Measurements from ENCODE around the gene CHRNA5. TPM values are rescaled to one million over a fixed set of nuclear protein-coding genes. Genes with fewer than 3 reads are reported as not detected.
A peak's percentile ranks its signal among the peaks of the same experiment; 100 is the strongest.

Gene CHRNA5
- total RNA-seq, 2 experiments from 2014 or later = 2.3 to 6.8 TPM

GRCh38 chr15:78618064-78618463 lies 52.7 kb downstream of the CHRNA5 start:
- CTCF ChIA-PET = interaction anchor here (2.0 to 2.2 kb wide), 3 partner anchors 91 to 133 kb away, joined by 5 to 26 read pairs (median 7); no protein-coding TSS in a partner anchor
- H3K27ac Mint-ChIP-seq = no peak overlapping the region
- H3K27me3 Mint-ChIP-seq = peaks cover 52% of the 10 kb centered on the region
- DNase-seq = no peak
- no peak overlapping the region for H3K4me3 Mint-ChIP-seq
- no peaks in the 10 kb centered on the region for H3K9me3 Mint-ChIP-seq (ENCODE audit: low read depth)
- peaks cover 4% of the 10 kb centered on the region for H3K4me1 Mint-ChIP-seq
- H3K36me3 Mint-ChIP-seq = no peaks in the 10 kb centered on the region
- ATAC-seq = no peak

GRCh38 chr15:78618490-78618934 lies 53.2 kb downstream of the CHRNA5 start:
- Mint-ChIP-seq H3K27ac (no peak overlapping the region), H3K4me3 (no peak overlapping the region), H3K4me1 (peaks cover 4% of the 10 kb centered on the region), H3K27me3 (peaks cover 56% of the 10 kb centered on the region), H3K36me3 (no peaks in the 10 kb centered on the region), H3K9me3 (ENCODE audit: low read depth) (no peaks in the 10 kb centered on the region)
- CTCF ChIA-PET = interaction anchor here (0.8 to 2.2 kb wide), 8 partner anchors 12 to 143 kb away, joined by 3 to 26 read pairs (median 4); no protein-coding TSS in a partner anchor
- ATAC-seq (peak; percentile 64), DNase-seq (peak; percentile 86)

- Mint-ChIP-seq H3K9me3 (ENCODE audit: low read depth) (no peaks in the 10 kb centered on the region), H3K4me1 (peaks cover 4% of the 10 kb centered on the region), H3K4me3 (no peak overlapping the region), H3K27ac (no peak overlapping the region), H3K36me3 (no peaks in the 10 kb centered on the region), H3K27me3 (peaks cover 58% of the 10 kb centered on the region)
- ATAC-seq (no peak), DNase-seq (no peak)
- CTCF ChIA-PET = interaction anchor here (0.8 to 2.2 kb wide), 11 partner anchors 13 to 142 kb away, joined by 3 to 26 read pairs (median 3); no protein-coding TSS in a partner anchor
These were observed 54.0 kb downstream of the CHRNA5 start for GRCh38 chr15:78619022-78619950.

- no peaks in the 10 kb centered on the region for H3K36me3 Mint-ChIP-seq
- ATAC-seq (no peak), DNase-seq (no peak)
- H3K9me3 Mint-ChIP-seq (ENCODE audit: low read depth) = no peaks in the 10 kb centered on the region
- H3K27me3 Mint-ChIP-seq = peaks cover 59% of the 10 kb centered on the region
- H3K4me3 Mint-ChIP-seq = no peak overlapping the region
- CTCF ChIA-PET = interaction anchor here (1.0 to 2.2 kb wide), 6 partner anchors 19 to 131 kb away, joined by 3 to 26 read pairs (median 3); no protein-coding TSS in a partner anchor
- H3K27ac Mint-ChIP-seq = no peak overlapping the region
- H3K4me1 Mint-ChIP-seq = peaks cover 4% of the 10 kb centered on the region
These were observed 54.8 kb downstream of the CHRNA5 start for GRCh38 chr15:78620021-78620526.

- peaks cover 4% of the 10 kb centered on the region for H3K4me1 Mint-ChIP-seq
- DNase-seq = no peak
- peaks cover 56% of the 10 kb centered on the region for H3K27me3 Mint-ChIP-seq
- H3K4me3 Mint-ChIP-seq = no peak within 1 kb of the TSS
- H3K36me3 Mint-ChIP-seq = no peaks in the 10 kb centered on the region
- ATAC-seq = no peak
- CTCF ChIA-PET = interaction anchor here (0.8 to 1.9 kb wide), 5 partner anchors 11 to 131 kb away, joined by 3 to 5 read pairs (median 3); no protein-coding TSS in a partner anchor
- no peak within 1 kb of the TSS for H3K27ac Mint-ChIP-seq
- H3K9me3 Mint-ChIP-seq (ENCODE audit: low read depth) = no peaks in the 10 kb centered on the region
These were observed 55.5 kb downstream of the CHRNA5 start, which contains the start of gene CHRNA3 for GRCh38 chr15:78620527-78621421. Gene CHRNA3, minus strand, starts transcription at chr15:78620996. Its CDS starts 202 bp downstream, at chr15:78620794.

GRCh38 chr15:78621810-78622402 lies 56.6 kb downstream of the CHRNA5 start:
- Mint-ChIP-seq H3K27me3 (peaks cover 66% of the 10 kb centered on the region), H3K27ac (no peak overlapping the region), H3K9me3 (ENCODE audit: low read depth) (no peaks in the 10 kb centered on the region), H3K4me1 (peaks cover 4% of the 10 kb centered on the region), H3K4me3 (no peak overlapping the region), H3K36me3 (no peaks in the 10 kb centered on the region)
- ATAC-seq (no peak), DNase-seq (no peak)
- CTCF ChIA-PET = interaction anchor here (0.7 to 1.9 kb wide), 6 partner anchors 10 to 129 kb away, joined by 3 to 5 read pairs (median 3); no protein-coding TSS in a partner anchor

- no peaks in the 10 kb centered on the region for H3K36me3 Mint-ChIP-seq
- no peak overlapping the region for H3K27ac Mint-ChIP-seq
- DNase-seq (no peak), ATAC-seq (no peak)
- CTCF ChIA-PET = interaction anchor here (0.8 kb wide), 1 partner anchor 86 kb away, joined by 3 read pairs; no protein-coding TSS in a partner anchor
- no peaks in the 10 kb centered on the region for H3K9me3 Mint-ChIP-seq (ENCODE audit: low read depth)
- peaks cover 62% of the 10 kb centered on the region for H3K27me3 Mint-ChIP-seq
- H3K4me1 Mint-ChIP-seq = peaks cover 2% of the 10 kb centered on the region
- no peak overlapping the region for H3K4me3 Mint-ChIP-seq
These were observed 58.6 kb downstream of the CHRNA5 start for GRCh38 chr15:78623786-78624497.

- H3K27me3 Mint-ChIP-seq = peaks cover 52% of the 10 kb centered on the region
- no peaks in the 10 kb centered on the region for H3K36me3 Mint-ChIP-seq
- CTCF ChIA-PET = interaction anchor here (0.8 kb wide), 1 partner anchor 85 kb away, joined by 3 read pairs; no protein-coding TSS in a partner anchor
- H3K4me1 Mint-ChIP-seq = peaks cover 2% of the 10 kb centered on the region
- no peaks in the 10 kb centered on the region for H3K9me3 Mint-ChIP-seq (ENCODE audit: low read depth)
- no peak overlapping the region for H3K27ac Mint-ChIP-seq
- DNase-seq = no peak
- ATAC-seq = no peak
- H3K4me3 Mint-ChIP-seq = no peak overlapping the region
These were observed 59.6 kb downstream of the CHRNA5 start for GRCh38 chr15:78624651-78625590.

- CTCF ChIA-PET = no interaction called here
- no peaks in the 10 kb centered on the region for H3K36me3 Mint-ChIP-seq
These were observed 60.4 kb downstream of the CHRNA5 start for GRCh38 chr15:78625606-78626280.

GRCh38 chr15:78626381-78626995 lies 61.2 kb downstream of the CHRNA5 start:
- Mint-ChIP-seq H3K27me3 (peaks cover 43% of the 10 kb centered on the region), H3K36me3 (no peaks in the 10 kb centered on the region), H3K4me3 (no peak overlapping the region), H3K9me3 (ENCODE audit: low read depth) (no peaks in the 10 kb centered on the region), H3K4me1 (peaks cover 2% of the 10 kb centered on the region), H3K27ac (no peak overlapping the region)
- DNase-seq (no peak), ATAC-seq (no peak)
- CTCF ChIA-PET = no interaction called here

More at GRCh38 chr15:78625606-78626280, 60.4 kb downstream of the CHRNA5 start:
- Mint-ChIP-seq H3K4me1 (peaks cover 2% of the 10 kb centered on the region), H3K27ac (no peak overlapping the region), H3K4me3 (no peak overlapping the region), H3K9me3 (ENCODE audit: low read depth) (no peaks in the 10 kb centered on the region), H3K27me3 (peaks cover 48% of the 10 kb centered on the region)
- DNase-seq = no peak
- ATAC-seq = no peak
